DND-41 (cell line): ENCODE results near the gene SEMA6B.

Experiments used
- ATAC-seq: fragments of 200-7000 bp; cut with Tn5 transposase; 3 replicates; pipeline ENCODE4 v1.9.1; 2021; ENCODE audit warnings: low read depth; ENCODE audit not compliant: insufficient read depth
- DNase-seq: peaks from one replicate; pipeline ENCODE4 v3.0.0-alpha.2; 2020
- H2AFZ ChIP-seq: 2 replicates; pipeline ENCODE4 v1.6.0; 2012; ENCODE audit warnings: low read depth, low read length
- H3K27ac ChIP-seq: 2 replicates; pipeline ENCODE4 v1.5.1; 2012; ENCODE audit warnings: low read length, inconsistent platforms
- H3K27me3 ChIP-seq: fragments of 200-600 bp; sonication (generic); 2 replicates; pipeline ENCODE4 v1.6.0; 2012; ENCODE audit warnings: low read length, mild to moderate bottlenecking, inconsistent platforms; ENCODE audit not compliant: insufficient read depth, poor library complexity
- H3K36me3 ChIP-seq: 2 replicates; pipeline ENCODE4 v1.5.1; 2012; ENCODE audit warnings: low read length, inconsistent platforms; ENCODE audit not compliant: insufficient read depth
- H3K4me1 ChIP-seq: 2 replicates; pipeline ENCODE4 v1.5.1; 2012; ENCODE audit warnings: mild to moderate bottlenecking, low read length; ENCODE audit not compliant: insufficient read depth
- H3K4me2 ChIP-seq: 2 replicates; pipeline ENCODE4 v1.6.0; 2012; ENCODE audit warnings: mild to moderate bottlenecking, moderate library complexity, low read length, inconsistent platforms; ENCODE audit not compliant: insufficient read depth
- H3K4me3 ChIP-seq, 2 experiments: fragments of 200-600 bp in 1 of 2; shearing (Covaris generic) in 1 of 2; 2 replicates each; pipeline ENCODE4 v1.5.1; 2012 to 2016; ENCODE audit warnings: inconsistent platforms in 2 of 2, low read length in 2 of 2, mild to moderate bottlenecking in 2 of 2, low read depth in 1 of 2, moderate library complexity in 1 of 2
- H3K79me2 ChIP-seq: 2 replicates; pipeline ENCODE4 v1.6.0; 2012; ENCODE audit warnings: low read length, inconsistent platforms; ENCODE audit not compliant: insufficient read depth
- H3K9ac ChIP-seq: 2 replicates; pipeline ENCODE4 v1.6.0; 2012; ENCODE audit warnings: low read depth, mild to moderate bottlenecking, inconsistent platforms, low read length, moderate library complexity
- H3K9me3 ChIP-seq: 2 replicates; pipeline ENCODE4 v1.5.1; 2012; ENCODE audit warnings: low read length, moderate library complexity, mild to moderate bottlenecking, inconsistent platforms; ENCODE audit not compliant: insufficient read depth, severe bottlenecking
- H4K20me1 ChIP-seq: 2 replicates; pipeline ENCODE4 v1.6.0; 2012; ENCODE audit warnings: low read length; ENCODE audit not compliant: insufficient read depth
- EZH2 ChIP-seq: IDR thresholded peaks from 3 replicates; pipeline ENCODE4 v1.6.1; 2012; ENCODE audit warnings: borderline replicate concordance, low read depth, mild to moderate bottlenecking, moderate library complexity, low read length, inconsistent platforms; ENCODE audit not compliant: severe bottlenecking
- TF ChIP-seq, protein P1 (sequence below): IDR thresholded peaks from 2 replicates; pipeline ENCODE4 v1.5.1; 2012; ENCODE audit warnings: borderline replicate concordance, low read length, moderate library complexity, mild to moderate bottlenecking; ENCODE audit not compliant: poor library complexity, severe bottlenecking; ENCODE audit errors: extremely low read depth

The SEMA6B gene

GRCh38 chr19:4519521-4520277, 39.8 kb downstream of the SEMA6B start:
- Histone ChIP-seq H3K27ac (no peak overlapping the region), H3K4me2 (no peak overlapping the region), H3K4me1 (no peaks in the 10 kb centered on the region), H4K20me1 (no peaks in the 10 kb centered on the region), H2AFZ (no peak overlapping the region), H3K4me3 (no peak overlapping the region), H3K36me3 (no peaks in the 10 kb centered on the region), H3K9me3 (no peaks in the 10 kb centered on the region), H3K9ac (no peak overlapping the region), H3K27me3 (no peaks in the 10 kb centered on the region), H3K79me2 (no peaks in the 10 kb centered on the region)
- DNase-seq (no peak), ATAC-seq (no peak)
- TF ChIP-seq, protein P1, sequence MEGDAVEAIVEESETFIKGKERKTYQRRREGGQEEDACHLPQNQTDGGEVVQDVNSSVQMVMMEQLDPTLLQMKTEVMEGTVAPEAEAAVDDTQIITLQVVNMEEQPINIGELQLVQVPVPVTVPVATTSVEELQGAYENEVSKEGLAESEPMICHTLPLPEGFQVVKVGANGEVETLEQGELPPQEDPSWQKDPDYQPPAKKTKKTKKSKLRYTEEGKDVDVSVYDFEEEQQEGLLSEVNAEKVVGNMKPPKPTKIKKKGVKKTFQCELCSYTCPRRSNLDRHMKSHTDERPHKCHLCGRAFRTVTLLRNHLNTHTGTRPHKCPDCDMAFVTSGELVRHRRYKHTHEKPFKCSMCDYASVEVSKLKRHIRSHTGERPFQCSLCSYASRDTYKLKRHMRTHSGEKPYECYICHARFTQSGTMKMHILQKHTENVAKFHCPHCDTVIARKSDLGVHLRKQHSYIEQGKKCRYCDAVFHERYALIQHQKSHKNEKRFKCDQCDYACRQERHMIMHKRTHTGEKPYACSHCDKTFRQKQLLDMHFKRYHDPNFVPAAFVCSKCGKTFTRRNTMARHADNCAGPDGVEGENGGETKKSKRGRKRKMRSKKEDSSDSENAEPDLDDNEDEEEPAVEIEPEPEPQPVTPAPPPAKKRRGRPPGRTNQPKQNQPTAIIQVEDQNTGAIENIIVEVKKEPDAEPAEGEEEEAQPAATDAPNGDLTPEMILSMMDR, result no peak
- TF ChIP-seq EZH2, result no peak

- ATAC-seq (no peak), DNase-seq (no peak)
- H3K4me2 ChIP-seq, result no peak overlapping the region
- H3K36me3 ChIP-seq, result no peaks in the 10 kb centered on the region
- H3K27ac ChIP-seq, result no peak overlapping the region
- no peaks in the 10 kb centered on the region for H3K79me2 ChIP-seq
- H3K4me1 ChIP-seq, result no peaks in the 10 kb centered on the region
- H2AFZ ChIP-seq, result no peak overlapping the region
- H3K9me3 ChIP-seq, result no peaks in the 10 kb centered on the region
- no peak for TF ChIP-seq EZH2
- TF ChIP-seq, protein P1, result no peak
- no peaks in the 10 kb centered on the region for H4K20me1 ChIP-seq
- no peaks in the 10 kb centered on the region for H3K27me3 ChIP-seq
- no peak overlapping the region for H3K4me3 ChIP-seq
- H3K9ac ChIP-seq, result no peak overlapping the region
Observed at GRCh38 chr19:4519172-4519496, 40.4 kb downstream of the SEMA6B start.

GRCh38 chr19:4518345-4519171, 40.9 kb downstream of the SEMA6B start, which contains the start of gene PLIN4:
TSS of gene PLIN4 (minus strand) at chr19:4518486. CDS start at chr19:4518272, 214 bp downstream.
- Histone ChIP-seq H3K36me3 (no peaks in the 10 kb centered on the region), H3K9me3 (no peaks in the 10 kb centered on the region), H2AFZ (no peak within 1 kb of the TSS), H3K4me1 (no peaks in the 10 kb centered on the region), H4K20me1 (no peaks in the 10 kb centered on the region), H3K79me2 (no peaks in the 10 kb centered on the region), H3K27ac (no peak within 1 kb of the TSS), H3K9ac (no peak within 1 kb of the TSS), H3K4me3 (no peak within 1 kb of the TSS), H3K27me3 (no peaks in the 10 kb centered on the region), H3K4me2 (no peak within 1 kb of the TSS)
- DNase-seq (no peak), ATAC-seq (no peak)
- TF ChIP-seq, protein P1, result no peak
- no peak for TF ChIP-seq EZH2
